ENCODE data around the gene MALT1. TPM values are rescaled to one million over a fixed set of nuclear protein-coding genes. Genes with fewer than 3 reads are reported as not detected.

MALT1 gene
- total and polyA plus RNA-seq, 9 of the 15 experiments (the other 6 are each of a cell fraction or from before 2014, with no cell fraction given): 0.14 to 1.6 (median 0.32) TPM

DNA sequence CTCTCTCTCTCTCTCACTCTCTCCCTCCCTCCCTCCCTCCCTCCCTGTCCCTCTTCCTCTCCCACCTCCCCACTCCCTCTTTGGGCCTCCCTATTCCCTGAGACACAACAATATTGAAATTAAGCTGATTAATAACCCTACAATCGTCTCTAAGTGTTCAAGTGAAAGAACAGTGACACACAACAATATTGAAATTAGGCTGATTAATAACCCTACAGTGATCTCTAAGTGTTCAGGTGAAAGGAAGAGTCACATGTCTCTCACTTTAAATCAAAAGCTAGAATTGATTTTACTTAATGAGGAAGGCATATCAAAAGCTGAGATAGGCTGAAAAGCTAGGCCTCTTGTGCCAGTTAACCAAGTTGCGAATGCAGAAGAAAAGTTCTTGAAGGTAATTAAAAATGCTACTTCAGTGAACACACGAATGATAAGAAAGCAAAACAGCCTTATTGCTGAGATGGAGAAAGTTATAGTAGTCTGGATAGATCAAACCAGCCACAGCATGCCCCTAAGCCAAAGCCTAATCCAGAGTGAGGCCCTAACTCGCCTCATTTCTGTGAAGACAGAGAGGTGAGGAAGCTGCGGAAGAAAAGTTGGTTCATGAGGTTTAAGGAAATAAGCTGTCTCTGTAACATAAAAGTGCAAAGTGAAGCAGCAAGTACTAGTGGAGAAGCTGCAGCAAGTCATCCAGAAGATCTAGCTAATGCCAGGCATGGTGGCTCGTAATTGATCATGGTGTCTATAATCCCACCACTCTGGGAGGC lies 21.3 kb downstream of the MALT1 start:
- Histone ChIP-seq H3K27ac (ENCODE audit: extremely low read depth, low read depth, low read length) (no peak overlapping the region), H3K9me1 (ENCODE audit: control insufficient read depth, insufficient read depth, low read length) (no peaks in the 10 kb centered on the region), H3K79me2 (ENCODE audit: control insufficient read depth, insufficient read depth, low read length) (no peaks in the 10 kb centered on the region), H3K4me2 (ENCODE audit: insufficient read depth, low read length) (no peak overlapping the region), H3K9me3 (replicated peaks; ENCODE audit: control insufficient read depth, insufficient read depth, low read depth, low read length) (no peaks in the 10 kb centered on the region), H3K9ac (ENCODE audit: insufficient read depth in 1 of 2, low read depth in 2 of 2, low read length in 2 of 2) (no peak overlapping the region), H2AFZ (ENCODE audit: low read depth, low read length) (no peak overlapping the region), H3K36me3 (ENCODE audit: control insufficient read depth, insufficient read depth, low read length) (no peaks in the 10 kb centered on the region), H3K4me3 (no peak overlapping the region), H3K4me1 (replicated peaks in 1 of 2; ENCODE audit: control insufficient read depth in 2 of 2, insufficient read depth in 2 of 2, low read length in 2 of 2) (peaks cover 0 to 3% of the 10 kb centered on the region in 2 experiments; a peak in 3 of 5 replicates), H4K20me1 (replicated peaks; ENCODE audit: control insufficient read depth, insufficient read depth, low read length) (no peaks in the 10 kb centered on the region), H3K27me3 (ENCODE audit: control insufficient read depth in 2 of 2, insufficient read depth in 2 of 2, low read length in 2 of 2) (no peaks in the 10 kb centered on the region)
- no peak for DNase-seq (ENCODE audit: extremely low read depth in 1 of 4, low spot score in 3 of 4)
- FAIRE-seq: no peak
- no peak for ATAC-seq
- WGBS (ENCODE audit: insufficient coverage, low coverage, missing lambda C conversion rate): 10% methylated on average over 6 of the region's 6 CpGs
- ChIA-PET CTCF (ENCODE audit: low intra/inter-chr PET ratio) (no interaction called here), POLR2A (interaction anchor here (0.6 kb wide), 1 partner anchor 1062 kb away, joined by 4 read pairs; no protein-coding TSS in a partner anchor)
- intact Hi-C loops (cut with micrococcal nuclease) (no loop called here), in situ Hi-C loops (cut with MboI) (no loop called here)
- TF ChIP-seq ZNF384 (IDR thresholded peaks at IDR 0.05; ENCODE audit: low read depth, low read length) (no peak), CBX8 (IDR thresholded peaks at IDR 0.05; ENCODE audit: borderline replicate concordance, extremely low read depth, low read depth, low read length, poor library complexity, severe bottlenecking) (no peak), GTF2A2 (tag; IDR thresholded peaks at IDR 0.05) (no peak), KLF16 (IDR thresholded peaks at IDR 0.05) (no peak), SIN3B (IDR thresholded peaks at IDR 0.05; ENCODE audit: low read depth) (no peak), FOS (IDR thresholded peaks at IDR 0.05; ENCODE audit: extremely low read depth, insufficient read length) (no peak), HDGF (IDR thresholded peaks at IDR 0.05) (no peak), CTCF (IDR thresholded peaks at IDR 0.05 in 2 of 3, conservative IDR thresholded peaks at IDR 0.05 in 1 of 3; ENCODE audit: insufficient read depth in 2 of 3, low read depth in 1 of 3, low read length in 3 of 3) (no peak), GATAD2B (IDR thresholded peaks at IDR 0.05; ENCODE audit: borderline replicate concordance) (no peak), ZNF79 (CRISPR knock-in tag; IDR thresholded peaks at IDR 0.05; ENCODE audit: low read depth) (no peak), ZMIZ1 (IDR thresholded peaks at IDR 0.05; ENCODE audit: low read depth in 2 of 2, low read length in 2 of 2) (no peak)
- TF ChIP-seq, protein P1, sequence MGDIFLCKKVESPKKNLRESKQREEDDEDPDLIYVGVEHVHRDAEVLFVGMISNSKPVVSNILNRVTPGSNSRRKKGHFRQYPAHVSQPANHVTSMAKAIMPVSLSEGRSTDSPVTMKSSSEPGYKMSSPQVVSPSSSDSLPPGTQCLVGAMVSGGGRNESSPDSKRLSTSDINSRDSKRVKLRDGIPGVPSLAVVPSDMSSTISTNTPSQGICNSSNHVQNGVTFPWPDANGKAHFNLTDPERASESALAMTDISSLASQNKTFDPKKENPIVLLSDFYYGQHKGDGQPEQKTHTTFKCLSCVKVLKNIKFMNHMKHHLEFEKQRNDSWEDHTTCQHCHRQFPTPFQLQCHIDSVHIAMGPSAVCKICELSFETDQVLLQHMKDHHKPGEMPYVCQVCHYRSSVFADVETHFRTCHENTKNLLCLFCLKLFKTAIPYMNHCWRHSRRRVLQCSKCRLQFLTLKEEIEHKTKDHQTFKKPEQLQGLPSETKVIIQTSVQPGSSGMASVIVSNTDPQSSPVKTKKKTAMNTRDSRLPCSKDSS (IDR thresholded peaks at IDR 0.05; ENCODE audit: low read depth, partially characterized antibody): no peak
- BruUV-seq (replicated peaks): no TSS peak

Data from K562 (cell line).